HG03039 (cell line): ENCODE data around the gene NCK1.

ENCODE experiments used
- ATAC-seq: cut with Tn5 transposase; IDR thresholded peaks from one replicate; pipeline ENCODE4 v1.9.1; 2021; ENCODE audit warnings: mild to moderate bottlenecking, moderate library complexity; ENCODE audit not compliant: unreplicated experiment

Gene NCK1

GRCh38 chr3:136905549-136905948 is 43.5 kb downstream of the NCK1 start:
- no peak for ATAC-seq

DNA sequence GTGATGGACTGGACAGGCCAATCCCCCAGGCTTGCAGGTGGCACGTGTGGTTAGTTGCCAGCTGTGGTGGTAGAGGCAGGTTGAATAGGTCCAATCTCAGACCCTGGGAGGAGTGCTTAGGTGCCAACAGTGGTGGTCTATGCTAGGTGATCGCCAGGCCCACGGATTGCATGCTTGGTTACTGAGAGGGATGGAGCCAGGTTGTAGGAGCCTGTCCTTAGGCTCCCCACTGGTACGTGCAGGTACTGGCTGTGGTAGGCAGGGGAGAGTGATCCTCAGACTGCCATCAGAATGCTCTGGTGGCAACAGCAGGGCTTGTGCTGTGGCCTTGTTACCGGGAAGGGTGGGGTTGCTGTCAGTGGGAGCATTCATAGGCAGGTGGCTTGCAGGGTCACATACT is 44.7 kb downstream of the NCK1 start:
- no peak for ATAC-seq

- ATAC-seq: no peak
Observed at GRCh38 chr3:136908297-136908696, 46.3 kb downstream of the NCK1 start.

DNA sequence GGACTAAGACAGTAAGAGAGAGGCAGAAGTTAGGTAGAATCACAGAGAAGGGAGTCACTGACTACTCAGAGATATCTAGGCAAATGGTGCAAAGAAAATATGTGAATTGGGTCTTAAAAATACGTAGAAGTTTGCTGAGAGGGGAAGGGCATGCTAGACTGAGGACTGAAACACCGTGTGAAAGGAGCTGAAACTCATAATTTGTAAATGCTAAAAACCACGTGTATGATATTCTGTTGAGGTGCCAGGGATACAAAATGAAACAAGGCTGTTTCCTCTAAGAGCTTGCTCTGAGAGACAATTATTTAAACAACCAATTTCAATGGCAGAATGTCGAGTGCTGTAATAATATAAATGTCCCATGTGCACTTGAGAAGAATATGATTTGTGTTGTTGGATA is 47.2 kb downstream of the NCK1 start:
- no peak for ATAC-seq

DNA sequence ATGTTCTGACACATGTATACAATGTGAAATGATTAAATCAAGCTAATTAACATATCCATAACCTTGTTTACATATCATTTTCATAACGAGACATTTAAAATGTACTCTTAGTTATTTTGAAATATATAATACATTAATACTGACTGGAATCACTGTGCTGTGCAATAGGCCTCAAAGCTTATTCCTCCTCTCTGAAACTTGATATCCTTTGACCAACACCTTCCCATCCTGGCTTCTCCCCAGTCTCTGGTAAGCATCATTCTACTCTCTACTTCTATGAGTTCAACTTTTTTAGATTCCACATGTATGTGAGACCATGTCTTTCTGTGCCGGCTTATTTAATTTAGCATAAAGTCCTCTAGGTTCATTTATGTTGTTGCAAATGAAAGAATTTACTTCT is 48.7 kb downstream of the NCK1 start:
- ATAC-seq: no peak

- ATAC-seq: no peak
Observed at GRCh38 chr3:136913168-136913567, 51.2 kb downstream of the NCK1 start.

DNA sequence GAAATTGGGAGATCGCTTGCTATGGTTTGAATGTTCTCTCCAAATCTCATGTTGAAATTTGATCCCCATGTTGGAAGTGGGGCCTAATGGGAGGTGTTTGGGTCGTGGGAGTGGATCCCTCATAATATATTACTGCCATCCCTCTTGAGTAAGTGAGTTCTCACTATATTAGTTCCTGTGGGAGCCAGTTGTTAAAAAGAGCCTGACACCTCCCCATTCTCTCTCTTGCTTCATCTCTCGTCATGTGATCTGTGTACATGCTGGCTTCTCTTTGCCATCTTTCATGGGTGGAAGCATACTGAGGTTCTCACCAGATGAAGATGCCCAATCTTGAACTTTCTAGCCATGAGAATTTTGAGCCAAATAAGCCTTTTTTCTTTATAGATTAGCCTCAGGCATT is 52.7 kb downstream of the NCK1 start:
- ATAC-seq: no peak

DNA sequence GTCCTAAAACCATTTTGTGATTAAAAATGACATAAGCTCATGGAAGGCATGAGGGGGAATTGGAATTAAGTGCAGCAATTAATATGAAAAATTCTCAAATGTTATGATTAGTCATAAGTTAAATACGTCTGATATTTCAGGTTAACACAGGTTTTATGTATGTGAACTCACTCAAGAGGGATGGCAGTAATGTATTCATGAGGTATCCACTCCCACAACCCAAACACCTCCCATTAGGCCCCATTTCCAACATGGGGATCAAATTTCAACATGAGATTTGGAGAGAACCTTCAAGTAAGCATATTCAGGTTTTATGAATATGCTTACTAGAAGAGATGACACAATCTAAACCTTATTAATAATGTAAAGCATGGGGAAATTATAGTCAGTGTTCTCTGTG is 54.2 kb downstream of the NCK1 start:
- ATAC-seq: no peak

- ATAC-seq: no peak
Observed at GRCh38 chr3:136919799-136920580, 58.0 kb downstream of the NCK1 start.

- no peak for ATAC-seq
Observed at GRCh38 chr3:136920904-136921611, 59.0 kb downstream of the NCK1 start.

- no peak for ATAC-seq
Observed at GRCh38 chr3:136925425-136926190, 63.6 kb downstream of the NCK1 start.

DNA sequence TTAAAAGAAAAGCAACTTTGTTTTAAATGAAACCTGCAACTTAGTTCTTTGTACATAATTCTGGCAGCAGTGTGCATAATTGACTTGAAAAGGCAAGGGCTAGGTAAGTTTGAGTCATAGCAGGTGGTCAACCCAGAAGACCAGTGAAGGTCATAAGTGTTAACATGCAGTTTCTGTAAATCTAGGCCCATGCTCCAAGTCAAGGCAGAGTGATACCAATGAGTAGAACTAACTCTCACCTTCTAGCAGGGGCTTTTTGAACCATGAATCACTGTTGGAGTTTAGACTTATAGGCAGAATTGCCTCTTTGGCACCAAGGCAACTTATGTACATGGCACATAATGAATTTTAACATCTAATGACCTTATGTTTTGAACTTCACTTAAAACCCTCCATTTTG is 66.2 kb downstream of the NCK1 start:
- no peak for ATAC-seq

GRCh38 chr3:136929977-136930670 is 68.1 kb downstream of the NCK1 start:
- ATAC-seq: no peak

DNA sequence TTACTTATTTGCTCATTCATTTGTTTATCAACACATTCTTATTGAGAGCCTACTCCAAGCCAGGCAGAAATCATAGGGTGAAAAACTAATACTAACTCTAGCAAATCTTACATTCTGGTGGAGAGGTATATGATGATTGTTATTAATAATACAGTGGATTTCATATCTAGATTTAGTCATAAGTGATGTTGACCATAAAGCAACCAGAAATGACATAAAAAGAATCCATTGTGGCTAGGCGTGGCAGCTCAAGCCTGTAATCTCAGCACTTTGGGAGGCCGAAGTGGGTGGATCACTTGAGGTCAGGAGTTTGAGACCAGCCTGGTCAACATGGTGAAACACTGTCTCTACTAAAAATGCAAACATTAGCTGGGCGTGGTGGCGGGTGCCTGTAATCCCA is 69.6 kb downstream of the NCK1 start:
- ATAC-seq: no peak

- peak; percentile 51 for ATAC-seq
Observed at GRCh38 chr3:136932523-136932922, 70.5 kb downstream of the NCK1 start.

GRCh38 chr3:136932978-136933772 is 71.2 kb downstream of the NCK1 start:
- ATAC-seq: peak; percentile 29

DNA sequence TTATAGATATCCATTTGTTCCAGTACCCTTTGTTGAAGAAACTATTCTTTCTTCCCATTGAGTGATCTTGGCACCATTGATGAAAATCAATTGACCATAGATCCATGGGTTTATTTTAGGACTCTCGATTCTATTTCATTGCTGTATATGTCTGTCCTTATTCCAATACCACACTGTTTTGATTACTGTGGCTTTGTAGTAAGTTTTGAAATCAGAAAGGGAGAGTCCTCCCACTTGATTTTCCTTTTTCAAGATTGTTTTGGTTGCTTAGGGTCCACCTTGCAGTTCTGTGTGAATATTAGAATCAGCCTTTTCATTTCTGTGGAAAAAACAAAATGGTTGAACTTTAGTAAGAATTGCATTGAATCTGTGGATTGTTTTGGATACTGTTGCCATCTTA is 75.2 kb downstream of the NCK1 start:
- no peak for ATAC-seq

- no peak for ATAC-seq
Observed at GRCh38 chr3:136937851-136938250, 75.8 kb downstream of the NCK1 start.

DNA sequence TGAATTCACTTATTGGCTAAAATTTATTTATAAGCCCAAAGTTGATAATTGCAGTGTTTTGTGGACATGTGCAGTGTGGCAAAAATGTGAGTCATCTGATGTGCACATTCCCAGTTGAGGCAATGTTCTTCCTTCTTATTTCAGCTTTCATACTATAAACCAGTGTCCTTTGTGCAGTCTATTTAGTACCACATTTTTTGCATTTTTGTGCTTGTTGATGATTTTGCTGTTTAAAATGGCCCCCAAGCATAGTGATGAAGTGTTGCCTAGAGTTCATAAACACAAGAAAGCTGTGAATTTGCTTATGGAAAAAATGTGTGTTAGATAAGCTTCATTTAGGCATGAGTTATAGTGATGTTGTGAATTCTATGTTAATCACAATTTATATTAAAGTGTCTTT is 76.3 kb downstream of the NCK1 start:
- ATAC-seq: no peak

- ATAC-seq: no peak
Observed at GRCh38 chr3:136939489-136939888, 77.5 kb downstream of the NCK1 start.
